CD14-positive monocyte (primary cell): ENCODE measurements around the gene SLC24A4. TPM values are rescaled to one million over a fixed set of nuclear protein-coding genes. Genes with fewer than 3 reads are reported as not detected.

ENCODE experiments used
- DNase-seq, 3 donors: peaks; one replicate each; pipeline ENCODE4 v3.0.0-alpha.2; 2011 to 2022
- H2AFZ ChIP-seq: 2 replicates; pipeline ENCODE4 v1.6.0; 2012; ENCODE audit warnings: mild to moderate bottlenecking, low read depth, low read length, inconsistent platforms; ENCODE audit not compliant: insufficient read depth, poor library complexity, severe bottlenecking
- H3K27ac ChIP-seq, 2 donors: 1 replicate in 1 of 2; 2 replicates in 1 of 2; pipeline ENCODE4 v1.5.1; 2012 to 2013; ENCODE audit warnings: low read length in 2 of 2, control low read depth in 1 of 2, inconsistent platforms in 1 of 2, low read depth in 1 of 2, mild to moderate bottlenecking in 1 of 2
- H3K27me3 ChIP-seq, 2 donors: one replicate each; pipeline versions ENCODE4 v1.6.0 to v1.6.1; 2011 to 2013; ENCODE audit warnings: low read length in 2 of 2; ENCODE audit not compliant: control insufficient read depth in 2 of 2, insufficient read depth in 2 of 2
- H3K36me3 ChIP-seq, 2 donors: replicated peaks in 1 of 2; 1 replicate in 1 of 2; 2 replicates in 1 of 2; pipeline versions ENCODE4 v1.5.1 to v1.6.1; 2012 to 2013; ENCODE audit warnings: low read length in 2 of 2, control low read depth in 1 of 2, inconsistent platforms in 1 of 2, mild to moderate bottlenecking in 1 of 2; ENCODE audit not compliant: insufficient read depth in 2 of 2, control insufficient read depth in 1 of 2
- H3K4me1 ChIP-seq, 2 donors: 1 replicate in 1 of 2; 2 replicates in 1 of 2; pipeline versions ENCODE4 v1.5.1 to v1.6.1; 2012 to 2013; ENCODE audit warnings: low read length in 2 of 2, control low read depth in 1 of 2, inconsistent platforms in 1 of 2, mild to moderate bottlenecking in 1 of 2, moderate library complexity in 1 of 2; ENCODE audit not compliant: insufficient read depth in 2 of 2, control insufficient read depth in 1 of 2
- H3K4me2 ChIP-seq: replicated peaks from 2 replicates; pipeline ENCODE3; 2012; ENCODE audit warnings: low read length, moderate library complexity, mild to moderate bottlenecking; ENCODE audit not compliant: poor library complexity, severe bottlenecking; ENCODE audit errors: extremely low read depth
- H3K4me3 ChIP-seq, 3 experiments: fragments of 200-600 bp in 1 of 3; sonication (generic) in 1 of 3; replicated peaks in 1 of 3; 1 replicate in 2 of 3; 2 replicates in 1 of 3; pipeline ENCODE4 v1.5.1; 2011 to 2013; ENCODE audit warnings: low read length in 3 of 3, mild to moderate bottlenecking in 3 of 3, control low read depth in 2 of 3, low read depth in 2 of 3, inconsistent platforms in 1 of 3, moderate library complexity in 1 of 3
- H3K79me2 ChIP-seq: 2 replicates; pipeline ENCODE4 v1.6.0; 2012; ENCODE audit warnings: mild to moderate bottlenecking, control low read depth, inconsistent platforms, low read length, moderate library complexity; ENCODE audit not compliant: insufficient read depth
- H3K9ac ChIP-seq: 2 replicates; pipeline ENCODE4 v1.6.0; 2017; ENCODE audit warnings: low read length, mild to moderate bottlenecking; ENCODE audit not compliant: insufficient read depth, poor library complexity, severe bottlenecking
- H3K9me3 ChIP-seq, 2 donors: replicated peaks in 1 of 2; 1 replicate in 1 of 2; 2 replicates in 1 of 2; pipeline versions ENCODE4 v1.5.1 to v1.6.1; 2012 to 2013; ENCODE audit warnings: low read length in 2 of 2, control low read depth in 1 of 2; ENCODE audit not compliant: control insufficient read depth in 1 of 2, insufficient read depth in 1 of 2
- H4K20me1 ChIP-seq: 2 replicates; pipeline ENCODE4 v1.6.0; 2012; ENCODE audit warnings: mild to moderate bottlenecking, low read length, control low read depth, moderate library complexity; ENCODE audit not compliant: insufficient read depth
- H3K27ac Mint-ChIP-seq, 7 donors: one replicate each; pipeline ENCODE4 v1.8.0; 2020; ENCODE audit warnings: mild to moderate bottlenecking in 7 of 7, mixed read lengths in 7 of 7, moderate library complexity in 6 of 7, inconsistent platforms in 2 of 7
- H3K27me3 Mint-ChIP-seq, 3 donors: one replicate each; pipeline ENCODE4 v1.8.0; 2021 to 2022; ENCODE audit warnings: low read depth in 3 of 3, mild to moderate bottlenecking in 3 of 3, mixed read lengths in 3 of 3, moderate library complexity in 3 of 3, inconsistent platforms in 1 of 3
- H3K36me3 Mint-ChIP-seq, 2 donors: one replicate each; pipeline ENCODE4 v1.8.0; 2020; ENCODE audit warnings: mixed read lengths in 2 of 2, inconsistent platforms in 1 of 2, mild to moderate bottlenecking in 1 of 2
- H3K4me1 Mint-ChIP-seq: one replicate; pipeline ENCODE4 v1.8.0; 2020; ENCODE audit warnings: mild to moderate bottlenecking, mixed read lengths
- H3K4me3 Mint-ChIP-seq, 2 donors: one replicate each; pipeline ENCODE4 v1.8.0; 2020; ENCODE audit warnings: mild to moderate bottlenecking in 2 of 2, mixed read lengths in 2 of 2, moderate library complexity in 1 of 2
- H3K9me3 Mint-ChIP-seq, 7 donors: one replicate each; pipeline ENCODE4 v1.8.0; 2020 to 2022; ENCODE audit warnings: mixed read lengths in 7 of 7, mild to moderate bottlenecking in 6 of 7, moderate library complexity in 6 of 7, inconsistent platforms in 2 of 7
- WGBS: methylation state at CpG from one replicate; pipeline ENCODE4 v1.1.5; 2013; ENCODE audit warnings: missing lambda C conversion rate; ENCODE audit not compliant: insufficient coverage; 5-methylcytosine and 5-hydroxymethylcytosine counted together
- intact Hi-C, 2 donors: fragments of 100-400 bp; cut with micrococcal nuclease; formaldehyde crosslinking; loops; one replicate each; pipeline versions ENCODE4 v1.15.0 to v1.15.1; 2023
- polyA plus RNA-seq, 3 donors: library from polyadenylated mRNA; depleted of rRNA in 1 of 3; unstranded in 2 of 3; stranded (reverse) in 1 of 3; fragments of 300-500 nt in 2 of 3; fragments of >200 nt in 1 of 3; fragmentation: Illumina TruSeq in 2 of 3; gene quantifications; 1 replicate in 2 of 3; 2 replicates in 1 of 3; pipeline ENCODE4 v1.2.3, GENCODE V29; 2012 to 2021
- TF ChIP-seq, protein P1 (sequence below): fragments of 200-600 bp; IDR thresholded peaks from one replicate; pipeline ENCODE4 v1.8.0; 2022; ENCODE audit warnings: antibody characterized with exemption, mild to moderate bottlenecking

The SLC24A4 gene
- polyA plus RNA-seq, 3 donors, result 20.0 to 41.9 (median 26.5) TPM

DNA sequence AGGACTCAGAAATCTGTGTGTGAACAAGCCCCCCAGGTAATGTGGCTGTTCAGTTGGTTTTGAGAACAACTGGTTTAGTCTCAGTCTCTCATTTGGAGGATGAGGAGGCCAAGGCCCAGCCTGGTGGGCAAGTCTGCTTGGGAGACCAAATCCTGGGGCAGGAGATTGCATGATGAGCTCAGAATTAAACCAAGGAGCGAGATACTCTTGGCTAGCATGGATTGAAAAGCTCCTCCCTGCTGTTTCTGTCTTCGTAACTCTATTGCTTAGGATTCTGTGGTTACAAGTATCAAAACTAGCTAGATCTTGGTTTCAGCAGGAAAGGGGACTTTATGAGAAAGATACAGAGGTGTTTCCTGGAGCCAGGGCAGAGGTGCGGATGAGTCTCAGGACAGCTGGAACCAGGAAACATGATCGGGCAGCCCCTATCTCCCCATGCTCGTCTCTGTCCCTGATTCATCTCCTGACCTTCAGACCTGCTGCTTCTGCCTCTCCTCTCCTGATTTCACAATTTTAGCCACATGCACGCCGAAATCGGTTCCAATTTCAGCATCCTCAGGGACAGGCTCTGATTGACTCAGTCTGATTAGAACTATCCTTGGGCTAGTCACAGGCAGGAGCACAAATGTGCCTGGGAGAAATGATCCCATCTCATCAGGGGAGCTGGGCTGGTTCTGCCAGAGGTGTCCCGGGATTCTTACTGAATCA lies 150.4 kb downstream of the SLC24A4 start:
- Histone ChIP-seq H3K36me3 (peaks cover 0 to 8% of the 10 kb centered on the region in 2 donors), H3K27me3 (no peaks in the 10 kb centered on the region), H4K20me1 (peaks cover 5% of the 10 kb centered on the region), H3K4me2 (peak overlapping the region; percentile 58), H3K9me3 (no peaks in the 10 kb centered on the region), H3K79me2 (peaks cover 87% of the 10 kb centered on the region), H2AFZ (no peak overlapping the region), H3K4me1 (peaks cover 64 to 82% of the 10 kb centered on the region in 2 donors), H3K27ac (peak overlapping the region; percentile 90 to 92), H3K9ac (peak overlapping the region; percentile 32), H3K4me3 (peak overlapping the region in 1 of 3 experiments; percentile 53)
- H3K27ac Mint-ChIP-seq, result peak overlapping the region; percentile 84 to 98 (median 92)
- H3K9me3 Mint-ChIP-seq, result peaks cover 0 to 4% (median 0%) of the 10 kb centered on the region in 7 donors
- 40% methylated on average over 6 of the region's 9 CpGs for WGBS
- peak; percentile 67 to 92 (median 83) for DNase-seq
- H3K4me1 Mint-ChIP-seq, result peaks cover 71% of the 10 kb centered on the region
- intact Hi-C loops, result loop anchor here in 1 of 2 donors (2.0 to 5.0 kb wide), 3 partner anchors 13 to 76 kb away; no protein-coding TSS in a partner anchor
- H3K27me3 Mint-ChIP-seq, result no peaks in the 10 kb centered on the region
- peak overlapping the region; percentile 49 to 80 for H3K4me3 Mint-ChIP-seq
- TF ChIP-seq, protein P1, sequence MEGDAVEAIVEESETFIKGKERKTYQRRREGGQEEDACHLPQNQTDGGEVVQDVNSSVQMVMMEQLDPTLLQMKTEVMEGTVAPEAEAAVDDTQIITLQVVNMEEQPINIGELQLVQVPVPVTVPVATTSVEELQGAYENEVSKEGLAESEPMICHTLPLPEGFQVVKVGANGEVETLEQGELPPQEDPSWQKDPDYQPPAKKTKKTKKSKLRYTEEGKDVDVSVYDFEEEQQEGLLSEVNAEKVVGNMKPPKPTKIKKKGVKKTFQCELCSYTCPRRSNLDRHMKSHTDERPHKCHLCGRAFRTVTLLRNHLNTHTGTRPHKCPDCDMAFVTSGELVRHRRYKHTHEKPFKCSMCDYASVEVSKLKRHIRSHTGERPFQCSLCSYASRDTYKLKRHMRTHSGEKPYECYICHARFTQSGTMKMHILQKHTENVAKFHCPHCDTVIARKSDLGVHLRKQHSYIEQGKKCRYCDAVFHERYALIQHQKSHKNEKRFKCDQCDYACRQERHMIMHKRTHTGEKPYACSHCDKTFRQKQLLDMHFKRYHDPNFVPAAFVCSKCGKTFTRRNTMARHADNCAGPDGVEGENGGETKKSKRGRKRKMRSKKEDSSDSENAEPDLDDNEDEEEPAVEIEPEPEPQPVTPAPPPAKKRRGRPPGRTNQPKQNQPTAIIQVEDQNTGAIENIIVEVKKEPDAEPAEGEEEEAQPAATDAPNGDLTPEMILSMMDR, result no peak
- peaks cover 15 to 44% of the 10 kb centered on the region in 2 donors for H3K36me3 Mint-ChIP-seq

DNA sequence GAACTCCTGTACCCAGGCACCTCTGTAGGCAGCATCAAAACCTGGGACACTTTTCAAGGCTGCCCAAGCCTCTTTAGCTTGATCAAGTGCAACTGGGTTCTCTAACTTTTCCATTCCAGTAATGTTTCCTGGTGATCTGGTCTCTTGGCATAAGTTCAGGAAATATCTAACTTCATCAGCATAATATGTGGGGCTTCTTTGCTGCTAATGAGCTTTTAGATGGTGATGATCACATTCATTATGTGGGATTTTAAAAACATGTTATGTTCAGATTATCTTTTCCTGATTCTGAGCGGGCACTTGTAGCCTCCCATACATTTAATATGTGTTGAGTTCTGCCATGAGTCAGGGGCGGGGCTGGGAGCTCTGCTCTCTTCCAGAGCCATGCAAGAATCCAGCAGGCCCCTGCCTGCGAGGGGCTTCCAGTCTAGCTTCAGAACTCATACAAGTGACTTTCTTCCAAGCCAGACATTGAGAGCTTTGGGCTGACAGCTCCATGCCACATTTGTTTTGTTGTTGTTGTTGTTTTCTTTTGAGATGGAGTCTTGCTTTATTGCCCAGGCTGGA lies 151.1 kb downstream of the SLC24A4 start:
- Histone ChIP-seq H3K4me2 (peak overlapping the region; percentile 58), H3K36me3 (peaks cover 0 to 10% of the 10 kb centered on the region in 2 donors), H3K79me2 (peaks cover 87% of the 10 kb centered on the region), H2AFZ (no peak overlapping the region), H3K9ac (peak overlapping the region; percentile 32), H4K20me1 (peaks cover 5% of the 10 kb centered on the region), H3K27me3 (no peaks in the 10 kb centered on the region), H3K27ac (peak overlapping the region; percentile 90 to 92), H3K4me1 (peaks cover 64 to 82% of the 10 kb centered on the region in 2 donors), H3K9me3 (no peaks in the 10 kb centered on the region), H3K4me3 (peak overlapping the region in 1 of 3 experiments; percentile 53)
- intact Hi-C loops, result loop anchor here in 1 of 2 donors (2.0 to 5.0 kb wide), 3 partner anchors 13 to 77 kb away; no protein-coding TSS in a partner anchor
- Mint-ChIP-seq H3K27ac (peak overlapping the region; percentile 84 to 98 (median 92)), H3K4me1 (peaks cover 73% of the 10 kb centered on the region), H3K9me3 (peaks cover 0 to 8% (median 0%) of the 10 kb centered on the region in 7 donors), H3K4me3 (peak overlapping the region in 1 of 2 donors; percentile 49), H3K36me3 (peaks cover 19 to 44% of the 10 kb centered on the region in 2 donors), H3K27me3 (no peaks in the 10 kb centered on the region)
- 100% methylated on average over 1 of the region's 3 CpGs for WGBS
- DNase-seq, result no peak
- TF ChIP-seq, protein P1, result no peak
